Measurements from ENCODE around the gene TCHHL1.
A peak's percentile ranks its signal among the peaks of the same experiment; 100 is the strongest.

The TCHHL1 gene

GRCh38 chr1:152034654-152035538, 54.0 kb downstream of the TCHHL1 start:
- H3K27ac ChIP-seq (ENCODE audit: low read length): no peak overlapping the region
- H3K27me3 ChIP-seq (ENCODE audit: control insufficient read depth, insufficient read depth, low read length): no peaks in the 10 kb centered on the region
- no peak overlapping the region for H3K9ac ChIP-seq (ENCODE audit: low read length)
- H3K4me1 ChIP-seq (ENCODE audit: control insufficient read depth, low read depth, low read length): peaks cover 14% of the 10 kb centered on the region
- H3K9me3 ChIP-seq (ENCODE audit: control insufficient read depth, low read depth, low read length): no peaks in the 10 kb centered on the region
- peaks cover 16% of the 10 kb centered on the region for H3K36me3 ChIP-seq (ENCODE audit: control insufficient read depth, low read depth, low read length)
- H3K4me3 ChIP-seq (ENCODE audit: low read length): peak overlapping the region; percentile 64

GRCh38 chr1:152034324-152034653, 54.6 kb downstream of the TCHHL1 start:
- no peak overlapping the region for H3K27ac ChIP-seq (ENCODE audit: low read length)

More at GRCh38 chr1:152034324-152034653, 54.6 kb downstream of the TCHHL1 start:
- Histone ChIP-seq H3K27me3 (ENCODE audit: control insufficient read depth, insufficient read depth, low read length) (no peaks in the 10 kb centered on the region), H3K9me3 (ENCODE audit: control insufficient read depth, low read depth, low read length) (no peaks in the 10 kb centered on the region), H3K4me3 (ENCODE audit: low read length) (peak overlapping the region; percentile 64), H3K4me1 (ENCODE audit: control insufficient read depth, low read depth, low read length) (peaks cover 14% of the 10 kb centered on the region), H3K36me3 (ENCODE audit: control insufficient read depth, low read depth, low read length) (peaks cover 16% of the 10 kb centered on the region), H3K9ac (ENCODE audit: low read length) (no peak overlapping the region)
